GM12878 (cell line): Measurements from ENCODE around the gene SMG6. TPM values are rescaled to one million over a fixed set of nuclear protein-coding genes. Genes with fewer than 3 reads are reported as not detected.

Experiments used
- ATAC-seq: fragments of 200-7000 bp; cut with Tn5 transposase; 3 replicates; pipeline ENCODE4 v1.9.1; 2020; ENCODE audit warnings: mild to moderate bottlenecking, moderate library complexity
- BruUV-seq: library from RNA; stranded (reverse); fragments of 400-500 nt; replicated peaks from 2 replicates; lab custom pipeline; 2021; lab: Mats Ljungman, UMichigan
- CTCF ChIA-PET: fragments of 300-600 bp; sonication (Branson Sonifier 250); formaldehyde crosslinking; extraction: SDS; loops from one replicate; lab custom pipeline; 2021; ENCODE audit warnings: inconsistent platforms; lab: Yijun Ruan, JAX
- POLR2A ChIA-PET: fragments of 350-600 bp; formaldehyde crosslinking; extraction: SDS; loops from one replicate; lab custom pipeline; 2021; ENCODE audit warnings: inconsistent platforms; lab: Charles Lee
- RAD21 ChIA-PET: fragments of 300-600 bp; sonication (Branson Sonifier 250); formaldehyde crosslinking; loops from one replicate; lab custom pipeline; 2023; ENCODE audit warnings: antibody characterized with exemption; ENCODE audit not compliant: unreplicated experiment; lab: Charles Lee
- SMC1A ChIA-PET: fragments of 300-600 bp; sonication (Branson Sonifier 250); formaldehyde crosslinking; loops from one replicate; lab custom pipeline; 2023; ENCODE audit not compliant: unreplicated experiment, uncharacterized antibody; lab: Charles Lee
- DNase-seq: peaks from one replicate; pipeline ENCODE4 v3.0.0-alpha.2; 2011; ENCODE audit warnings: low read depth, low spot score
- FAIRE-seq: peaks from 3 replicates; lab custom pipeline; 2011; peaks lifted over from hg19 to GRCh38; lab: Jason Lieb, UNC
- H2AFZ ChIP-seq: 2 replicates; pipeline ENCODE4 v1.6.0; 2011; ENCODE audit warnings: low read depth, low read length, control low read depth; ENCODE audit not compliant: control insufficient read depth
- H3K27ac ChIP-seq: 2 replicates; pipeline ENCODE4 v1.5.1; 2011; ENCODE audit warnings: control low read depth; ENCODE audit not compliant: control insufficient read depth, insufficient read depth
- H3K27me3 ChIP-seq, 2 experiments: replicated peaks in 1 of 2; 2 replicates each; pipeline versions ENCODE4 v1.6.0 to v1.6.1; 2011; ENCODE audit warnings: low read length in 1 of 2; ENCODE audit not compliant: control insufficient read depth in 2 of 2, insufficient read depth in 2 of 2
- H3K36me3 ChIP-seq, 2 experiments: 2 replicates each; pipeline ENCODE4 v1.5.1; 2011; ENCODE audit warnings: low read length in 1 of 2; ENCODE audit not compliant: control insufficient read depth in 2 of 2, insufficient read depth in 2 of 2
- H3K4me1 ChIP-seq: 2 replicates; pipeline ENCODE4 v1.6.1; 2011; ENCODE audit warnings: mild to moderate bottlenecking, low read length, moderate library complexity, mixed read lengths; ENCODE audit not compliant: control insufficient read depth, insufficient read depth
- H3K4me2 ChIP-seq: 2 replicates; pipeline ENCODE4 v1.6.0; 2011; ENCODE audit warnings: control low read depth; ENCODE audit not compliant: control insufficient read depth, insufficient read depth
- H3K4me3 ChIP-seq: fragments of 200-600 bp; sonication (generic); 2 replicates; pipeline ENCODE4 v1.5.1; 2016
- H3K79me2 ChIP-seq: 2 replicates; pipeline ENCODE4 v1.6.0; 2011; ENCODE audit warnings: low read length; ENCODE audit not compliant: control insufficient read depth, insufficient read depth
- H3K9ac ChIP-seq: 2 replicates; pipeline ENCODE4 v1.8.0; 2011; ENCODE audit warnings: low read length, control low read depth, mixed read lengths; ENCODE audit not compliant: control insufficient read depth, insufficient read depth
- H3K9me3 ChIP-seq: replicated peaks from 3 replicates; pipeline ENCODE4 v1.5.1; 2011; ENCODE audit warnings: mild to moderate bottlenecking, low read length; ENCODE audit not compliant: control insufficient read depth, insufficient read depth
- H4K20me1 ChIP-seq: 2 replicates; pipeline ENCODE4 v1.6.0; 2011; ENCODE audit not compliant: control insufficient read depth, insufficient read depth
- ATF2 ChIP-seq: IDR thresholded peaks from 2 replicates; pipeline ENCODE4 v1.6.1; 2012; ENCODE audit warnings: low read length, inconsistent platforms
- BACH1 ChIP-seq: fragments of 450-650 bp; IDR thresholded peaks from 2 replicates; pipeline ENCODE4 v1.6.1; 2017; ENCODE audit warnings: mild to moderate bottlenecking, borderline replicate concordance
- CBFB ChIP-seq: IDR thresholded peaks from 2 replicates; pipeline ENCODE4 v1.6.1; 2016; ENCODE audit warnings: antibody characterized with exemption, low read depth
- CUX1 ChIP-seq: IDR thresholded peaks from 2 replicates; pipeline ENCODE4 v1.6.1; 2012; ENCODE audit warnings: improper control_type of control experiment, low read depth, low read length; ENCODE audit not compliant: insufficient replicate concordance
- FOXK2 ChIP-seq: fragments of 450-650 bp; IDR thresholded peaks from 2 replicates; pipeline ENCODE4 v1.6.1; 2017; ENCODE audit warnings: mild to moderate bottlenecking, moderate library complexity
- HDAC2 ChIP-seq: fragments of 200-600 bp; sonication (generic); IDR thresholded peaks from 2 replicates; pipeline ENCODE4 v1.6.1; 2017
- MEF2A ChIP-seq: IDR thresholded peaks from 2 replicates; pipeline ENCODE4 v1.6.1; 2011; ENCODE audit warnings: low read depth, mild to moderate bottlenecking, low read length, moderate library complexity; ENCODE audit not compliant: insufficient read depth
- MTA3 ChIP-seq: IDR thresholded peaks from 2 replicates; pipeline ENCODE4 v1.6.1; 2012; ENCODE audit warnings: low read length, inconsistent platforms, borderline replicate concordance
- MYC ChIP-seq: IDR thresholded peaks from 2 replicates; pipeline ENCODE4 v1.6.1; 2011; ENCODE audit warnings: mild to moderate bottlenecking, low read length, moderate library complexity, inconsistent platforms; ENCODE audit not compliant: insufficient read depth, insufficient replicate concordance, insufficient read length, severe bottlenecking
- NFIC ChIP-seq: IDR thresholded peaks from 2 replicates; pipeline ENCODE4 v1.6.1; 2012; ENCODE audit warnings: low read depth, mild to moderate bottlenecking, inconsistent platforms, low read length, moderate library complexity
- PML ChIP-seq: IDR thresholded peaks from 2 replicates; pipeline ENCODE4 v1.6.1; 2012; ENCODE audit warnings: low read length, inconsistent platforms
- SIX5 ChIP-seq: IDR thresholded peaks from 2 replicates; pipeline ENCODE4 v1.6.1; 2011; ENCODE audit warnings: mild to moderate bottlenecking, low read depth, low read length, moderate library complexity; ENCODE audit not compliant: severe bottlenecking
- SMC3 ChIP-seq: IDR thresholded peaks from 2 replicates; pipeline ENCODE4 v1.6.1; 2011; ENCODE audit warnings: low read length, improper control_type of control experiment, borderline replicate concordance
- ZBED1 ChIP-seq: IDR thresholded peaks from 2 replicates; pipeline ENCODE4 v1.6.1; 2016; ENCODE audit warnings: borderline replicate concordance
- ZNF24 ChIP-seq: fragments of 450-650 bp; IDR thresholded peaks from 2 replicates; pipeline ENCODE4 v1.6.1; 2017; ENCODE audit warnings: antibody characterized with exemption, mild to moderate bottlenecking
- ZZZ3 ChIP-seq: IDR thresholded peaks from 2 replicates; pipeline ENCODE4 v1.6.1; 2011; ENCODE audit warnings: low read depth; ENCODE audit not compliant: control insufficient read depth, insufficient read length
- WGBS: methylation state at CpG from one replicate; pipeline ENCODE4 v1.1.6; 2016; ENCODE audit warnings: low lambda C conversion rate; ENCODE audit not compliant: insufficient replicate concordance, insufficient coverage; ENCODE audit errors: missing lambda C conversion rate; 5-methylcytosine and 5-hydroxymethylcytosine counted together
- in situ Hi-C: fragments of 300-500 bp; cut with MboI; formaldehyde crosslinking; loops from 9 replicates; pipeline ENCODE4 v1.14.3; 2018; ENCODE audit warnings: mixed read lengths
- intact Hi-C: fragments of 100-400 bp; cut with micrococcal nuclease; formaldehyde crosslinking; loops from one replicate; pipeline ENCODE4 v1.14.2; 2022; ENCODE audit not compliant: unreplicated experiment
- polyA plus RNA-seq, 11 experiments: library from polyadenylated mRNA; depleted of rRNA in 4 of 11; unstranded in 6 of 11; stranded (reverse) in 5 of 11; fragments of >200 nt; fragmentation: Nextera tagmentation in 4 of 11; fragmentation: Illumina TruSeq in 1 of 11; extraction: Ambion mirVana in 4 of 11; extraction: Trizol in 1 of 11; gene quantifications; 1 replicate in 1 of 11; 2 replicates in 10 of 11; pipeline versions ENCODE4 v1.2.1 to v1.2.3, GENCODE V29; 2011 to 2016; ENCODE audit warnings: inconsistent platforms in 2 of 11, missing spikeins in 2 of 11, low read depth in 1 of 11
- total RNA-seq, 4 experiments: library from RNA; depleted of rRNA in 3 of 4; stranded (reverse); fragments of >200 nt in 3 of 4; fragmentation: Illumina TruSeq in 1 of 4; extraction: Trizol in 1 of 4; gene quantifications; 2 replicates each; pipeline versions ENCODE4 v1.2.1 to v1.2.3, GENCODE V29; 2013 to 2021
- TF ChIP-seq, protein P1 (sequence below): IDR thresholded peaks from 2 replicates; pipeline ENCODE4 v1.6.1; 2011; ENCODE audit warnings: mild to moderate bottlenecking, low read depth, low read length, moderate library complexity; ENCODE audit not compliant: insufficient replicate concordance
- TF ChIP-seq, protein P2 (sequence below): IDR thresholded peaks from 2 replicates; pipeline ENCODE4 v1.6.1; 2012; ENCODE audit warnings: low read depth, low read length, improper control_type of control experiment

Gene SMG6
- total and polyA plus RNA-seq, 10 of the 15 experiments (the other 5 are each of a cell fraction or from before 2014, with no cell fraction given): 0.58 to 28.7 (median 15.7) TPM

DNA sequence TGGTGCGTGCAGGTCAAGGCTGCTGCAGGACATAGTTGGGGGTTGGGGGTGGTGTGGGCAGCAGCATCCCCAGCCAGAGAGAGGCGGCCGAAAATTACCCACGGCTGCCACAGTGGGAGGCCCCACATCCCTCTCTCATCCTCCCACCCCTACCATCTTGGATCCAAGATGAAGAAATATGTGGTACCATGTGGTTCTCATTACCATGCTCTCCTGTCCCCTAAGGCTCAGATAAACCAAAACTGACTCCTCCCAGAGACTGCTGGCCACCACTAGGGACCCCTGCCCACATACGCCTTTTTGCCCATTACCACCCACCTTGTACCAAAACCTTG is 128.3 kb downstream of the SMG6 start:
- no TSS peak for BruUV-seq
- POLR2A ChIA-PET: no interaction called here
- 84% methylated on average over 5 of the region's 5 CpGs for WGBS
- H3K79me2 ChIP-seq: no peaks in the 10 kb centered on the region
- CTCF ChIA-PET: interaction anchor here (0.7 to 4.8 kb wide), 3 partner anchors 70 to 111 kb away, joined by 3 to 23 read pairs (median 3); no protein-coding TSS in a partner anchor
- ATAC-seq (no peak), FAIRE-seq (no peak)
- no peak overlapping the region for H3K4me2 ChIP-seq
- H4K20me1 ChIP-seq: no peaks in the 10 kb centered on the region
- intact Hi-C loops: no loop called here
- no peak overlapping the region for H3K4me3 ChIP-seq
- in situ Hi-C loops: no loop called here
- peaks cover 22 to 27% of the 10 kb centered on the region in 2 experiments for H3K36me3 ChIP-seq
- no peak for TF ChIP-seq ZNF24
- TF ChIP-seq SMC3: no peak
- no peak for TF ChIP-seq CBFB
- TF ChIP-seq HDAC2: no peak
- TF ChIP-seq, protein P1, sequence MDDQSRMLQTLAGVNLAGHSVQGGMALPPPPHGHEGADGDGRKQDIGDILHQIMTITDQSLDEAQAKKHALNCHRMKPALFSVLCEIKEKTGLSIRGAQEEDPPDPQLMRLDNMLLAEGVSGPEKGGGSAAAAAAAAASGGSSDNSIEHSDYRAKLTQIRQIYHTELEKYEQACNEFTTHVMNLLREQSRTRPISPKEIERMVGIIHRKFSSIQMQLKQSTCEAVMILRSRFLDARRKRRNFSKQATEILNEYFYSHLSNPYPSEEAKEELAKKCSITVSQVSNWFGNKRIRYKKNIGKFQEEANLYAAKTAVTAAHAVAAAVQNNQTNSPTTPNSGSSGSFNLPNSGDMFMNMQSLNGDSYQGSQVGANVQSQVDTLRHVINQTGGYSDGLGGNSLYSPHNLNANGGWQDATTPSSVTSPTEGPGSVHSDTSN: no peak
- TF ChIP-seq ZBED1: no peak
- no peak for TF ChIP-seq ZZZ3
- no peak for TF ChIP-seq ATF2
- TF ChIP-seq MTA3: no peak
- TF ChIP-seq, protein P2, sequence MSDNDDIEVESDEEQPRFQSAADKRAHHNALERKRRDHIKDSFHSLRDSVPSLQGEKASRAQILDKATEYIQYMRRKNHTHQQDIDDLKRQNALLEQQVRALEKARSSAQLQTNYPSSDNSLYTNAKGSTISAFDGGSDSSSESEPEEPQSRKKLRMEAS: no peak
- TF ChIP-seq BACH1: no peak
- no peak for TF ChIP-seq PML
- no peak for TF ChIP-seq MYC
- TF ChIP-seq CUX1: no peak
- no peak for TF ChIP-seq MEF2A
- TF ChIP-seq NFIC: no peak
- no peak for TF ChIP-seq FOXK2
- TF ChIP-seq SIX5: no peak
- TF ChIP-seq, all 136 proteins: peak for 0
- ChIA-PET SMC1A (interaction anchor here (0.7 to 0.9 kb wide), 3 partner anchors 35 to 108 kb away, joined by 3 read pairs; no protein-coding TSS in a partner anchor), RAD21 (interaction anchor here (2.4 kb wide), 1 partner anchor 69 kb away, joined by 7 read pairs; no protein-coding TSS in a partner anchor)
- Histone ChIP-seq H3K9me3 (no peaks in the 10 kb centered on the region), H3K4me1 (peaks cover under 1% of the 10 kb centered on the region; the same call in 1 of the 2 replicates), H3K9ac (no peak overlapping the region), H3K27ac (no peak overlapping the region), H3K27me3 (no peaks in the 10 kb centered on the region), H2AFZ (no peak overlapping the region)
- no peak for DNase-seq
